ENCODE data around the gene AFTPH. TPM values are rescaled to one million over a fixed set of nuclear protein-coding genes. Genes with fewer than 3 reads are reported as not detected.
A peak's percentile ranks its signal among the peaks of the same experiment; 100 is the strongest.

AFTPH gene
- 78.3 TPM for polyA plus RNA-seq (ENCODE audit: insufficient read length)
- long read RNA-seq, donor 1, full-length matches to known transcripts = 4 of 9 reads
- long read RNA-seq, donor 1, partial matches to known transcripts = 5 of 9 reads
- long read RNA-seq, donor 1, other reads (novel, unspliced or antisense) = 0 of 9 reads
- long read RNA-seq, donor 2, full-length matches to known transcripts = 4 of 4 reads
- long read RNA-seq, donor 2, partial matches to known transcripts = 0 of 4 reads
- long read RNA-seq, donor 2, other reads (novel, unspliced or antisense) = 0 of 4 reads
- long read RNA-seq, donor 3, full-length matches to known transcripts = 2 of 2 reads
- long read RNA-seq, donor 3, partial matches to known transcripts = 0 of 2 reads
- long read RNA-seq, donor 3, other reads (novel, unspliced or antisense) = 0 of 2 reads
- long read RNA-seq, donor 4, full-length matches to known transcripts = 1 of 1 reads
- long read RNA-seq, donor 4, partial matches to known transcripts = 0 of 1 reads
- long read RNA-seq, donor 4, other reads (novel, unspliced or antisense) = 0 of 1 reads
- long read RNA-seq, donor 5, full-length matches to known transcripts = 4 of 9 reads
- long read RNA-seq, donor 5, partial matches to known transcripts = 5 of 9 reads
- long read RNA-seq, donor 5, other reads (novel, unspliced or antisense) = 0 of 9 reads
- long read RNA-seq, donor 6, partial matches to known transcripts = 6 of 7 reads
- long read RNA-seq, donor 6, other reads (novel, unspliced or antisense) = 0 of 7 reads
- long read RNA-seq, donor 7, full-length matches to known transcripts = 5 of 10 reads
- long read RNA-seq, donor 7, partial matches to known transcripts = 5 of 10 reads
- long read RNA-seq, donor 7, other reads (novel, unspliced or antisense) = 0 of 10 reads
- long read RNA-seq, donor 8, full-length matches to known transcripts = 1 of 1 reads
- long read RNA-seq, donor 8, partial matches to known transcripts = 0 of 1 reads
- long read RNA-seq, donor 8, other reads (novel, unspliced or antisense) = 0 of 1 reads

- peak; percentile 98 for DNase-seq
Observed at GRCh38 chr2:64523666-64524603, at the start of gene AFTPH. AFTPH (plus strand) TSS chr2:64524328; CDS start chr2:64551475, 27,147 bp downstream.

- DNase-seq = no peak
Observed at GRCh38 chr2:64474636-64475035, 49.5 kb upstream of the AFTPH start.

GRCh38 chr2:64477037-64477436 lies 47.1 kb upstream of the AFTPH start:
- no peak for DNase-seq

- no peak for DNase-seq
Observed at GRCh38 chr2:64477979-64478378, 46.1 kb upstream of the AFTPH start.

GRCh38 chr2:64478502-64479230 lies 45.5 kb upstream of the AFTPH start:
- no peak for DNase-seq

GRCh38 chr2:64479259-64480117 lies 44.6 kb upstream of the AFTPH start:
- DNase-seq = no peak

- no peak for DNase-seq
Observed at GRCh38 chr2:64481665-64482064, 42.5 kb upstream of the AFTPH start.

- DNase-seq = no peak
Observed at GRCh38 chr2:64482243-64482642, 41.9 kb upstream of the AFTPH start.

GRCh38 chr2:64482765-64483504 lies 41.2 kb upstream of the AFTPH start:
- DNase-seq = no peak

- DNase-seq = no peak
Observed at GRCh38 chr2:64485331-64485730, 38.8 kb upstream of the AFTPH start.

- DNase-seq = no peak
Observed at GRCh38 chr2:64485961-64486360, 38.2 kb upstream of the AFTPH start.

GRCh38 chr2:64487256-64488049 lies 36.7 kb upstream of the AFTPH start:
- no peak for DNase-seq

GRCh38 chr2:64488050-64488974 lies 35.8 kb upstream of the AFTPH start:
- DNase-seq = peak; percentile 66

GRCh38 chr2:64489081-64489751 lies 34.9 kb upstream of the AFTPH start:
- no peak for DNase-seq

GRCh38 chr2:64491426-64491825 lies 32.7 kb upstream of the AFTPH start:
- DNase-seq = no peak

- DNase-seq = no peak
Observed at GRCh38 chr2:64492272-64492671, 31.9 kb upstream of the AFTPH start.

- no peak for DNase-seq
Observed at GRCh38 chr2:64492821-64493220, 31.3 kb upstream of the AFTPH start.

Data from left kidney (tissue), 8 donors.